Muscle of leg (tissue), 11 donors: ENCODE data around the gene PPOX. TPM values are rescaled to one million over a fixed set of nuclear protein-coding genes. Genes with fewer than 3 reads are reported as not detected.

ENCODE experiments used
- DNase-seq: peaks from one replicate; pipeline ENCODE4 v3.0.0; 2013
- H3K27ac ChIP-seq: one replicate; pipeline ENCODE4 v1.5.1; 2013; ENCODE audit warnings: mild to moderate bottlenecking, low read length, control low read depth
- H3K27me3 ChIP-seq: one replicate; pipeline ENCODE4 v1.6.1; 2013; ENCODE audit warnings: low read length; ENCODE audit not compliant: control insufficient read depth, insufficient read depth
- H3K36me3 ChIP-seq: one replicate; pipeline ENCODE4 v1.6.1; 2013; ENCODE audit warnings: low read length; ENCODE audit not compliant: control insufficient read depth, insufficient read depth
- H3K4me1 ChIP-seq: one replicate; pipeline ENCODE4 v1.6.1; 2013; ENCODE audit warnings: low read length; ENCODE audit not compliant: control insufficient read depth, insufficient read depth
- H3K4me3 ChIP-seq: one replicate; pipeline ENCODE4 v1.5.1; 2013; ENCODE audit warnings: low read length, control low read depth
- H3K9me3 ChIP-seq: replicated peaks from 2 replicates; pipeline ENCODE4 v1.6.1; 2013; ENCODE audit warnings: low read depth, low read length; ENCODE audit not compliant: control insufficient read depth
- WGBS: methylation state at CpG from one replicate; pipeline ENCODE4 v1.1.5; 2013; ENCODE audit warnings: missing lambda C conversion rate; ENCODE audit not compliant: insufficient coverage; 5-methylcytosine and 5-hydroxymethylcytosine counted together
- polyA plus RNA-seq, 8 donors: library from polyadenylated mRNA; unstranded; fragments of 120-200 nt; gene quantifications; one replicate each; pipeline versions ENCODE4 v1.2.1 to v1.2.3, GENCODE V29; 2013; ENCODE audit warnings: inconsistent platforms in 1 of 8, low replicate concordance in 1 of 8; ENCODE audit not compliant: insufficient read length in 8 of 8, insufficient read depth in 1 of 8
- total RNA-seq: library from RNA; stranded (reverse); fragments of 120-200 nt; gene quantifications from one replicate; pipeline ENCODE4 v1.2.4, GENCODE V29; 2013

Gene PPOX
- total and polyA plus RNA-seq, 9 donors, result 16.1 to 28.6 (median 22.3) TPM

GRCh38 chr1:161196521-161197451, 30.6 kb downstream of the PPOX start:
- peaks cover 32% of the 10 kb centered on the region for H3K36me3 ChIP-seq

GRCh38 chr1:161197560-161198193, 31.5 kb downstream of the PPOX start:
- Histone ChIP-seq H3K36me3 (peaks cover 29% of the 10 kb centered on the region), H3K4me3 (peak overlapping the region; percentile 46), H3K4me1 (peaks cover 82% of the 10 kb centered on the region), H3K27me3 (no peaks in the 10 kb centered on the region), H3K27ac (peak overlapping the region; percentile 99), H3K9me3 (no peaks in the 10 kb centered on the region)
- DNase-seq, result peak; percentile 54
- 26% methylated on average over 8 of the region's 11 CpGs for WGBS

More at GRCh38 chr1:161196521-161197451, 30.6 kb downstream of the PPOX start:
- peak; percentile 97 for DNase-seq
- Histone ChIP-seq H3K9me3 (no peaks in the 10 kb centered on the region), H3K27me3 (no peaks in the 10 kb centered on the region), H3K27ac (peak overlapping the region; percentile 99), H3K4me3 (peak overlapping the region; percentile 46), H3K4me1 (peaks cover 82% of the 10 kb centered on the region)
- 42% methylated on average over 18 of the region's 27 CpGs for WGBS

- H3K4me1 ChIP-seq, result peaks cover 82% of the 10 kb centered on the region
- peak overlapping the region; percentile 99 for H3K27ac ChIP-seq
- WGBS, result 8% methylated on average over 17 of the region's 20 CpGs
- peak overlapping the region; percentile 46 for H3K4me3 ChIP-seq
- no peaks in the 10 kb centered on the region for H3K27me3 ChIP-seq
- DNase-seq, result peak; percentile 79
- peaks cover 24% of the 10 kb centered on the region for H3K36me3 ChIP-seq
- H3K9me3 ChIP-seq, result no peaks in the 10 kb centered on the region
These were observed 32.1 kb downstream of the PPOX start for GRCh38 chr1:161198194-161198896.

GRCh38 chr1:161198897-161199431, 32.7 kb downstream of the PPOX start, which contains the start of gene ADAMTS4:
TSS of gene ADAMTS4 (minus strand) at chr1:161199054. CDS start at chr1:161198627, 427 bp downstream.
- H3K4me3 ChIP-seq, result peak within 1 kb of the TSS; percentile 46
- H3K27ac ChIP-seq, result peak within 1 kb of the TSS; percentile 99
- no peaks in the 10 kb centered on the region for H3K9me3 ChIP-seq
- peaks cover 27% of the 10 kb centered on the region for H3K36me3 ChIP-seq
- H3K27me3 ChIP-seq, result no peaks in the 10 kb centered on the region
- 12% methylated on average over 3 of the region's 11 CpGs for WGBS
- peaks cover 82% of the 10 kb centered on the region for H3K4me1 ChIP-seq
- peak; percentile 97 for DNase-seq

- Histone ChIP-seq H3K4me1 (peaks cover 76% of the 10 kb centered on the region), H3K4me3 (no peak overlapping the region), H3K9me3 (no peaks in the 10 kb centered on the region), H3K27me3 (no peaks in the 10 kb centered on the region), H3K36me3 (peaks cover 23% of the 10 kb centered on the region), H3K27ac (peak overlapping the region; percentile 99)
- peak; percentile 69 for DNase-seq
- WGBS, result 14% methylated on average over 2 of the region's 5 CpGs
These were observed 33.4 kb downstream of the PPOX start for GRCh38 chr1:161199506-161200139.

GRCh38 chr1:161200421-161200991, 34.3 kb downstream of the PPOX start:
- DNase-seq, result no peak
- Histone ChIP-seq H3K27me3 (no peaks in the 10 kb centered on the region), H3K4me1 (peaks cover 71% of the 10 kb centered on the region), H3K4me3 (no peak overlapping the region), H3K36me3 (peaks cover 18% of the 10 kb centered on the region), H3K9me3 (no peaks in the 10 kb centered on the region), H3K27ac (peak overlapping the region; percentile 99)
- WGBS, result 69% methylated on average over 3 of the region's 5 CpGs

GRCh38 chr1:161200992-161201835, 35.0 kb downstream of the PPOX start:
- H3K36me3 ChIP-seq, result peaks cover 11% of the 10 kb centered on the region
- H3K27ac ChIP-seq, result peak overlapping the region; percentile 99
- H3K9me3 ChIP-seq, result no peaks in the 10 kb centered on the region
- H3K27me3 ChIP-seq, result no peaks in the 10 kb centered on the region
- peak; percentile 89 for DNase-seq
- peaks cover 64% of the 10 kb centered on the region for H3K4me1 ChIP-seq
- H3K4me3 ChIP-seq, result peak overlapping the region; percentile 94
- WGBS, result 20% methylated on average over 2 of the region's 13 CpGs

GRCh38 chr1:161201836-161202712, 35.8 kb downstream of the PPOX start, which contains the start of gene NDUFS2:
TSS of gene NDUFS2 (plus strand) at chr1:161202367. CDS start at chr1:161202386, 19 bp downstream.
- WGBS, result 1% methylated on average over 51 of the region's 53 CpGs

More at GRCh38 chr1:161201836-161202712, 35.8 kb downstream of the PPOX start, which contains the start of gene NDUFS2:
- peaks cover 55% of the 10 kb centered on the region for H3K4me1 ChIP-seq
- DNase-seq, result peak; percentile 100
- peak within 1 kb of the TSS; percentile 99 for H3K27ac ChIP-seq
- H3K27me3 ChIP-seq, result no peaks in the 10 kb centered on the region
- peak within 1 kb of the TSS; percentile 94 for H3K4me3 ChIP-seq
- H3K9me3 ChIP-seq, result no peaks in the 10 kb centered on the region
- H3K36me3 ChIP-seq, result peaks cover 16% of the 10 kb centered on the region
